Brain microvascular endothelial cell (primary cell): ENCODE measurements around the gene APMAP.
"Not testable (repeated sequence)": the region's sequence is repeated elsewhere in the genome, so short reads cannot be mapped to it uniquely, and the experiment has no call there.

Source experiments
- DNase-seq: peaks from one replicate; pipeline ENCODE4 v3.0.0-alpha.2; 2020
- H3K27ac ChIP-seq: fragments of 250-450 bp; sonication (Bioruptor Pico); 2 replicates; pipeline ENCODE4 v1.5.1; 2020; ENCODE audit warnings: mild to moderate bottlenecking, moderate library complexity
- H3K27me3 ChIP-seq: fragments of 250-450 bp; sonication (Bioruptor Pico); replicated peaks from 2 replicates; pipeline ENCODE4 v1.5.1; 2020; ENCODE audit warnings: mild to moderate bottlenecking
- H3K36me3 ChIP-seq: fragments of 250-450 bp; sonication (Bioruptor Pico); replicated peaks from 2 replicates; pipeline ENCODE4 v1.5.1; 2020; ENCODE audit warnings: mild to moderate bottlenecking
- H3K4me3 ChIP-seq: 2 replicates; pipeline ENCODE4 v1.5.1; 2011; ENCODE audit warnings: low read depth, mild to moderate bottlenecking, control low read depth, low read length, moderate library complexity
- CTCF ChIP-seq: IDR thresholded peaks from 2 replicates; pipeline ENCODE4 v1.5.1; 2011; ENCODE audit warnings: low read depth, mild to moderate bottlenecking, moderate library complexity, low read length, control low read depth, inconsistent platforms; ENCODE audit errors: missing control alignments
- in situ Hi-C: cut with HindIII; loops from 2 replicates; pipeline ENCODE4 v1.10.0; 2017; ENCODE audit warnings: low sequenced_read_pairs, low pct_ligation_motif_present

Gene APMAP

GRCh38 chr20:24951536-24952083, 40.9 kb downstream of the APMAP start:
- Histone ChIP-seq H3K27me3 (no peaks in the 10 kb centered on the region), H3K27ac (no peak overlapping the region), H3K4me3 (no peak overlapping the region), H3K36me3 (no peaks in the 10 kb centered on the region)
- in situ Hi-C loops: no loop called here
- TF ChIP-seq CTCF: no peak
- DNase-seq: no peak

GRCh38 chr20:24950836-24951525, 41.6 kb downstream of the APMAP start:
- Histone ChIP-seq H3K36me3 (no peaks in the 10 kb centered on the region), H3K27ac (no peak overlapping the region), H3K4me3 (no peak overlapping the region), H3K27me3 (no peaks in the 10 kb centered on the region)
- no peak for TF ChIP-seq CTCF
- in situ Hi-C loops: no loop called here
- DNase-seq: no peak

GRCh38 chr20:24950128-24950835, 42.3 kb downstream of the APMAP start:
- Histone ChIP-seq H3K36me3 (no peaks in the 10 kb centered on the region), H3K27me3 (no peaks in the 10 kb centered on the region), H3K27ac (no peak overlapping the region), H3K4me3 (no peak overlapping the region)
- no peak for DNase-seq
- TF ChIP-seq CTCF: no peak
- in situ Hi-C loops: no loop called here

GRCh38 chr20:24949756-24950127, 42.8 kb downstream of the APMAP start:
- H3K27me3 ChIP-seq: no peaks in the 10 kb centered on the region
- no peak overlapping the region for H3K4me3 ChIP-seq
- DNase-seq: no peak
- in situ Hi-C loops: no loop called here
- no peaks in the 10 kb centered on the region for H3K36me3 ChIP-seq
- no peak overlapping the region for H3K27ac ChIP-seq
- TF ChIP-seq CTCF: no peak

GRCh38 chr20:24948939-24949679, 43.4 kb downstream of the APMAP start, which contains the start of gene CST7:
Gene CST7 (plus strand): TSS chr20:24949269. CDS start chr20:24949506, 237 bp downstream.
- in situ Hi-C loops: no loop called here
- no peak within 1 kb of the TSS for H3K4me3 ChIP-seq
- H3K36me3 ChIP-seq: no peaks in the 10 kb centered on the region
- H3K27me3 ChIP-seq: no peaks in the 10 kb centered on the region
- no peak for TF ChIP-seq CTCF
- no peak within 1 kb of the TSS for H3K27ac ChIP-seq
- DNase-seq: no peak

GRCh38 chr20:24948396-24948938, 44.1 kb downstream of the APMAP start:
- DNase-seq, H3K4me3 ChIP-seq, H3K36me3 ChIP-seq, in situ Hi-C loops, H3K27ac ChIP-seq, H3K27me3 ChIP-seq: not testable (repeated sequence)

GRCh38 chr20:24946376-24946775, 46.2 kb downstream of the APMAP start:
- DNase-seq, H3K27ac ChIP-seq, H3K27me3 ChIP-seq, H3K4me3 ChIP-seq, H3K36me3 ChIP-seq, in situ Hi-C loops: not testable (repeated sequence)
